H9 (cell line): Measurements from ENCODE around the gene SHMT2. TPM values are rescaled to one million over a fixed set of nuclear protein-coding genes. Genes with fewer than 3 reads are reported as not detected.

Experiments
- DNase-seq: peaks from one replicate; pipeline ENCODE4 v3.0.0-alpha.2; 2017
- H2AFZ ChIP-seq: one replicate; pipeline ENCODE4 v1.6.1; 2013; ENCODE audit warnings: mild to moderate bottlenecking, low read length, control low read depth, moderate library complexity
- H2AK5ac ChIP-seq: 2 replicates; pipeline ENCODE4 v1.6.1; 2013; ENCODE audit warnings: low read length, control low read depth, mixed read lengths; ENCODE audit not compliant: insufficient read length
- H2BK120ac ChIP-seq: one replicate; pipeline ENCODE4 v1.6.1; 2013; ENCODE audit warnings: low read depth, mild to moderate bottlenecking, low read length, control low read depth, inconsistent platforms; ENCODE audit not compliant: poor library complexity, severe bottlenecking
- H2BK12ac ChIP-seq: 2 replicates; pipeline ENCODE4 v1.6.1; 2013; ENCODE audit warnings: low read length, control low read depth, mixed read lengths, low read depth; ENCODE audit not compliant: insufficient read length
- H2BK15ac ChIP-seq: 2 replicates; pipeline ENCODE4 v1.6.1; 2013; ENCODE audit warnings: low read depth, low read length, control low read depth
- H2BK20ac ChIP-seq: one replicate; pipeline ENCODE4 v1.6.1; 2013; ENCODE audit warnings: low read depth, mild to moderate bottlenecking, low read length, control low read depth, inconsistent platforms; ENCODE audit not compliant: poor library complexity, severe bottlenecking
- H2BK5ac ChIP-seq: 2 replicates; pipeline ENCODE4 v1.6.1; 2013; ENCODE audit warnings: low read length, control low read depth, mixed read lengths; ENCODE audit not compliant: insufficient read length
- H3K14ac ChIP-seq: 2 replicates; pipeline ENCODE4 v1.6.1; 2013; ENCODE audit warnings: low read length, control low read depth; ENCODE audit not compliant: insufficient read depth
- H3K18ac ChIP-seq: 2 replicates; pipeline ENCODE4 v1.6.1; 2013; ENCODE audit warnings: low read depth, mild to moderate bottlenecking, mixed read lengths, low read length, control low read depth; ENCODE audit not compliant: insufficient read length
- H3K23ac ChIP-seq: 2 replicates; pipeline ENCODE4 v1.6.1; 2013; ENCODE audit warnings: low read length, control low read depth, mixed read lengths, low read depth; ENCODE audit not compliant: insufficient read length
- H3K23me2 ChIP-seq: 2 replicates; pipeline ENCODE4 v1.6.1; 2013; ENCODE audit warnings: low read depth, mild to moderate bottlenecking, mixed read lengths, low read length, control low read depth; ENCODE audit not compliant: insufficient read length, poor library complexity, severe bottlenecking
- H3K27ac ChIP-seq: 2 replicates; pipeline ENCODE4 v1.5.1; 2013; ENCODE audit warnings: low read length, control low read depth, mixed read lengths, low read depth; ENCODE audit not compliant: insufficient read length
- H3K27me3 ChIP-seq: 2 replicates; pipeline ENCODE4 v1.6.1; 2013; ENCODE audit warnings: low read length, control low read depth, inconsistent platforms; ENCODE audit not compliant: insufficient read depth
- H3K4ac ChIP-seq: 2 replicates; pipeline ENCODE4 v1.6.1; 2013; ENCODE audit warnings: low read depth, mild to moderate bottlenecking, control low read depth, inconsistent platforms, low read length, moderate library complexity
- H3K4me1 ChIP-seq: 2 replicates; pipeline ENCODE4 v1.6.1; 2013; ENCODE audit warnings: low read length, control low read depth, inconsistent platforms; ENCODE audit not compliant: insufficient read depth
- H3K4me2 ChIP-seq: 2 replicates; pipeline ENCODE4 v1.6.1; 2013; ENCODE audit warnings: low read length, control low read depth, mixed read lengths; ENCODE audit not compliant: insufficient read length, insufficient read depth
- H3K56ac ChIP-seq: 2 replicates; pipeline ENCODE4 v1.6.1; 2013; ENCODE audit warnings: low read depth, mild to moderate bottlenecking, mixed read lengths, low read length, control low read depth; ENCODE audit not compliant: insufficient read length
- H3K79me1 ChIP-seq: 2 replicates; pipeline ENCODE4 v1.6.1; 2013; ENCODE audit warnings: low read depth, mild to moderate bottlenecking, moderate library complexity, low read length, control low read depth, inconsistent platforms; ENCODE audit not compliant: insufficient read depth, poor library complexity, severe bottlenecking
- H3K79me2 ChIP-seq: 2 replicates; pipeline ENCODE4 v1.6.1; 2013; ENCODE audit warnings: low read length, control low read depth, inconsistent platforms; ENCODE audit not compliant: insufficient read depth
- H3K9ac ChIP-seq: 2 replicates; pipeline ENCODE4 v1.6.1; 2013; ENCODE audit warnings: low read length, control low read depth, mixed read lengths; ENCODE audit not compliant: insufficient read length; ENCODE audit errors: extremely low read depth
- H3K9me3 ChIP-seq: one replicate; pipeline ENCODE4 v1.6.1; 2013; ENCODE audit warnings: low read depth, low read length, inconsistent platforms; ENCODE audit not compliant: control insufficient read depth
- H3T11ph ChIP-seq: one replicate; pipeline ENCODE4 v1.6.1; 2013; ENCODE audit warnings: mild to moderate bottlenecking, low read length, control low read depth, inconsistent platforms
- H4K20me1 ChIP-seq: one replicate; pipeline ENCODE4 v1.6.1; 2013; ENCODE audit not compliant: control insufficient read depth, insufficient read length, insufficient read depth
- H4K5ac ChIP-seq: 2 replicates; pipeline ENCODE4 v1.6.1; 2013; ENCODE audit warnings: low read depth, mild to moderate bottlenecking, mixed read lengths, low read length, control low read depth; ENCODE audit not compliant: insufficient read length
- H4K8ac ChIP-seq: replicated peaks from 2 replicates; pipeline ENCODE4 v1.6.1; 2013; ENCODE audit warnings: low read length, control low read depth, mixed read lengths, low read depth; ENCODE audit not compliant: insufficient read length
- H4K91ac ChIP-seq: 2 replicates; pipeline ENCODE4 v1.6.1; 2013; ENCODE audit warnings: low read depth, mild to moderate bottlenecking, moderate library complexity, mixed read lengths, low read length, control low read depth; ENCODE audit not compliant: insufficient read length
- H3K27ac Mint-ChIP-seq, 3 experiments: 2 replicates in 2 of 3; 3 replicates in 1 of 3; pipeline ENCODE4 v1.8.0; 2020 to 2021; ENCODE audit warnings: mixed read lengths in 3 of 3, mild to moderate bottlenecking in 1 of 3, moderate library complexity in 1 of 3
- H3K27me3 Mint-ChIP-seq: 2 replicates; pipeline ENCODE4 v1.8.0; 2021; ENCODE audit warnings: low read depth, mild to moderate bottlenecking, moderate library complexity, mixed read lengths
- H3K36me3 Mint-ChIP-seq, 3 experiments: 2 replicates in 2 of 3; 3 replicates in 1 of 3; pipeline ENCODE4 v1.8.0; 2020 to 2021; ENCODE audit warnings: low read depth in 3 of 3, mixed read lengths in 3 of 3; ENCODE audit not compliant: insufficient read depth in 1 of 3
- H3K4me1 Mint-ChIP-seq, 2 experiments: 2 replicates each; pipeline ENCODE4 v1.8.0; 2020; ENCODE audit warnings: mixed read lengths in 2 of 2
- H3K4me3 Mint-ChIP-seq, 2 experiments: 2 replicates in 1 of 2; 3 replicates in 1 of 2; pipeline ENCODE4 v1.8.0; 2020 to 2021; ENCODE audit warnings: mild to moderate bottlenecking in 2 of 2, mixed read lengths in 2 of 2, moderate library complexity in 1 of 2
- H3K9me3 Mint-ChIP-seq, 2 experiments: 2 replicates in 1 of 2; 3 replicates in 1 of 2; pipeline ENCODE4 v1.8.0; 2020; ENCODE audit warnings: mild to moderate bottlenecking in 2 of 2, mixed read lengths in 2 of 2, moderate library complexity in 1 of 2
- CTCF ChIP-seq: fragments of 200-600 bp; sonication (generic); conservative IDR thresholded peaks from 3 replicates; pipeline ENCODE4 v1.8.0; 2021; ENCODE audit warnings: antibody characterized with exemption, mild to moderate bottlenecking
- WGBS: extraction: QIAGEN DNeasy Blood & Tissue Kit; methylation state at CpG from one replicate; pipeline ENCODE4 v1.1.7; 2013; ENCODE audit warnings: missing lambda C conversion rate, low lambda C conversion rate, mixed read lengths; ENCODE audit not compliant: insufficient read length; ENCODE audit errors: extremely low coverage; 5-methylcytosine and 5-hydroxymethylcytosine counted together
- total RNA-seq: library from RNA; stranded (reverse); gene quantifications from 2 replicates; pipeline ENCODE4 v1.2.1, GENCODE V29; 2021

The SHMT2 gene
- total RNA-seq, 1 experiment from 2014 or later: 260 TPM

GRCh38 chr12:57239587-57240065 is 10.1 kb downstream of the SHMT2 start:
- peaks cover 4% of the 10 kb centered on the region for H4K20me1 ChIP-seq
- no CpG with 5 or more reads among the region's 14 CpGs for WGBS

More at GRCh38 chr12:57239587-57240065, 10.1 kb downstream of the SHMT2 start:
- H3K4me2 ChIP-seq: peak overlapping the region; percentile 82
- Mint-ChIP-seq H3K27ac (peak overlapping the region in 1 of 3 experiments; percentile 17; a peak in 3 of 7 replicates), H3K9me3 (no peaks in the 10 kb centered on the region), H3K36me3 (peaks cover 2 to 3% (median 3%) of the 10 kb centered on the region in 3 experiments), H3K27me3 (peaks cover 87% of the 10 kb centered on the region), H3K4me1 (peaks cover 58 to 74% of the 10 kb centered on the region in 2 experiments), H3K4me3 (peak overlapping the region; percentile 72 to 84)
- H3K23me2 ChIP-seq: peaks cover 29% of the 10 kb centered on the region
- no peak overlapping the region for H3K23ac ChIP-seq
- no peak overlapping the region for H2AFZ ChIP-seq
- no peak overlapping the region for H3K27ac ChIP-seq
- H3K18ac ChIP-seq: peak overlapping the region; percentile 19
- peak overlapping the region; percentile 87; the same call in 1 of the 2 replicates for H3K14ac ChIP-seq
- no peak overlapping the region for H4K5ac ChIP-seq
- no peak overlapping the region for H2AK5ac ChIP-seq
- DNase-seq: peak; percentile 59
- H2BK20ac ChIP-seq: no peak overlapping the region
- no peak overlapping the region for H3K4ac ChIP-seq
- H2BK12ac ChIP-seq: no peak overlapping the region
- H4K91ac ChIP-seq: no peak overlapping the region
- no peak for TF ChIP-seq CTCF
- no peaks in the 10 kb centered on the region for H3K9me3 ChIP-seq
- no peaks in the 10 kb centered on the region for H3K79me2 ChIP-seq
- H3T11ph ChIP-seq: no peak overlapping the region
- H3K79me1 ChIP-seq: no peaks in the 10 kb centered on the region
- H4K8ac ChIP-seq: no peak overlapping the region
- peaks cover 56% of the 10 kb centered on the region for H3K27me3 ChIP-seq
- no peak overlapping the region for H2BK15ac ChIP-seq
- H3K56ac ChIP-seq: no peak overlapping the region
- no peak overlapping the region for H2BK5ac ChIP-seq
- H3K4me1 ChIP-seq: 0 out of 2 replicates have a peak, but pooled peaks cover 2% of the 10 kb centered on the region
- H3K9ac ChIP-seq: peak overlapping the region; percentile 25
- no peak overlapping the region for H2BK120ac ChIP-seq
